ENCODE data around the gene SORCS1.

The SORCS1 gene

DNA sequence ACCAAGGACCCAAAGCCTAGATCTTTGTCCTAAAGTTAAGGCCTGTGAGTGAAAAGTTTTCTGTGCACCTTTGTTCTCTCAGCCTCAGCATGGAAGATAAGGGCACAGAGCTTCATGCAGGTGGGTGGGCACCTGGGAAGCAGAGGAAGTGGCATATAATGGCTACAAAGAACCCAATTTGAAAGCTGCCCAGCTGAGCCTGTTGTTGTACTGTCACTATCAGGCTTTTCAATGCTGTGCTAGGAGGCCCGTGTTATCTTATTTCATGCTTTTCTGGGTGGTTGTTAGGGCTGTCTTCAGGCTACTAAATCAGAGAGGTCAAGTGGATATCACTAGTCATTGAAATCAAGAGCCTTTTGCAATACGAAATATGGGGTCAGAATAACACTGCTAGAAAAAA is 443.8 kb downstream of the SORCS1 start:
- no peak for DNase-seq

DNA sequence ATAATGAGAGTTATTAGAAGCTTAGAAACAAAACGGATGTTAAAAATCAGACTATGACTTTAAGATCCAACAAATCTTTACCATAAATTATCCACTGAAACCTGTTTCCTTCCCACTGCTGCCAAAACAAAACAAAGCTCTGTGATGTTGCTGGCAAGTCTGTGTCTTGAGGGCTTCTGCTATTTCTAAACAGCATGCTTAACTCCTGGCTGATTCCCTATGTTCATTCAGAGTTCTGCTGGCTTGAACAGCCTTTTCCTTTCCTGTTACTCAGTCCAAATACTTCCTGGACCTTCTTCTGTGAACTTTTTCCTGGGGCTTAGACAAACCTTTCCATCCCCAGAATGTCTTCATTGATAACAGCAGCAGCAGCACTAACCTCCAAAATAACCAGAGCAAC is 448.1 kb downstream of the SORCS1 start:
- no peak for DNase-seq

DNA sequence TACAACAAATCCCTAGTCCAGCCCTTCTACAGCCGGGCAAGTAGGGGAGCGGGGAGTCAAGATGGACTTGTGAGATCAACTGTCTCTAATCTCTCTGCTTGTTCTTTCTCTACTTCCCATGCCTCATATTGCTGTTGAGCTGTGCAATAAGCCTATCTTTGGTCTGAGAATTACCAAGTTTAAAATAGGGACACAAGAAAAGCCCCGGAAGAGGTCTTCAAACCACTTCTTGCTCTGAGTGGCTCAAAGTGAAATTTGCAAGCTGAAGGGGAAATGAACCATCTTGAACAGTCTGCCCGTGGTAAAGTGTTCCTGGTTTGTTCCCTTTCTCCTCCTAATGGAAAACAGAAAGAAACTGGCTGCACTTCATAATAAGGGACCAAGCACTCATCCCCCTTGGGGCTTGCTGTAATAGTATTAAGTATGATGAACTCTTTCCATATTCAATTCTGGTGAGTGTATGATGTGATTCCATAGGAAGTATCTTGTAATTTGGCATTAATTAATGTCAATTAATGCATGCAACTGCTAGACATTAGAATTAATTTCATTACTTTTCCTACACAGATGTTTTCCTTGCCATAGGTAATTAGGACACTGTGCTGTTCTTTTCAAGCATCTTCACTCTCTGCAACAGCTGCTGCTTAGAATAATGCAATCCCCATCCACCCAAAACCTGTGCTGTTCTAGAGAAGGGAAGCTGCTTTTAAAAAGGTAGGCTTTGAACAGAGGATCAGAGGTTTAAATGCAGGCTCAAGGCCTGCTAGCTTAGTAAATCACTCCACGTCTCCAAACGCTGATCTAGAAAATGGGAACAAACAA is 449.6 kb downstream of the SORCS1 start:
- no peak for DNase-seq

DNA sequence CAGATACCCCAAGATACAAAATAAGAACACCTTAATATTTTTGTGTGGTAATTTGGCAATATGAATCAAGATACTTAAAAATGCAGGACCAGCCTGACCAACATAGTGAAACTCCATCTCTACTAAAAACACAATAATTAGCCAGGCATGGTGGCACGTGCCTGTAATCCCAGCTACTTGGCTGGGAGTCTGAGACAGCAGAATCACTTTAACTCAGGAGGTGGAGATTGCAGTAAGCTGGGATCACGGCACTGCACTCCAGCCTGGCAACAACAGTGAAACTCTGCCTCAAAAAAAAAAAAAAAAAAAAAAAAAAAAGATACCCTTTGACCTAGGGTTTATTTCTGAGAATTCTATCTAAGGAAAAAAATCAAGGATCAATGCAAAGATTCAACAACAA is 450.7 kb downstream of the SORCS1 start:
- DNase-seq: no peak

DNA sequence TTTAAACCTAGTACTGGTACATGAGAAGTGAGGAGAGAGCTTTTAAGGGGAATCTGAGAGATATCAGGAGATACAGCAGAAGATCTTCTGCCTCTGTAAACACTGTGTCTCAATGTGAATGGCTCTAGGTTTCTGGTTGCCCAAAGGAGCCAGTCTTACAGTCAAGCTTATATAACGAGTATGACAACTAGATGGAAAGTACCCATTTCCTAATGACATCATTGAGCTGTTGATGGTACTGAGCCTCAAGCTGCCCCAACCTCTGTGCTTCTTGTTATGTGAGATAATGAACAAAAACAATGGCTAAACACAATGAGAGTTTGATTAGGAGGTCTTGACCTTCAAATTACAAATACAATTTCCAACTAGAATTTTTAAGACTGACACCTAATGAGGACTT is 451.5 kb downstream of the SORCS1 start:
- DNase-seq: no peak

DNA sequence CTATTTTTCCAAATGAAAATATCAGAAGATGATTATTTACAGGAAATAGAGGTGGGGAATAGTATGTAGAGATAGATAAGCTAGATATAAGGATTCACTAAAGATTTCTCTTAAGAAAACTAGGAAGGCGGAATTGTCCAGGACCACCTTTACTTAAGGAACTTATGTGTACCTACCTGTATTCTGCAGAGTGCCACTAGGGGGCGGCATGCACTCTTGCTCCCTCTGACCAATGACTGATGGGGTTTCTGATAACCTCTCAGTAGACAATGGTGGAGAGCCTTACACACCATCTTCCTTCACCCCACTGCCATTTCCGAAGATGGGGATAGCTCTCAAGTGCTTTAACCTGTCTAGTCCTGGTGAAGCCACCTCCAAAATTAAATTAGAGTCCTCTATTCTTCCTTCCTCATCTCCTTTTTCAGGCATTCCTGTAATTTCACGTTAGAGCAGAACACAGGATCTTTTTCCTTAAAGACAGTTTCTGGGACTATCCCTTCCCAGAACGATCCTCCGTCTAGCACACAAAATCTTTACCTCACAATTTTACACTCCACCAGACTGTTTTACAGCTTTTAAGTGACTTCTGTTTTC is 453.1 kb downstream of the SORCS1 start:
- DNase-seq: no peak

DNA sequence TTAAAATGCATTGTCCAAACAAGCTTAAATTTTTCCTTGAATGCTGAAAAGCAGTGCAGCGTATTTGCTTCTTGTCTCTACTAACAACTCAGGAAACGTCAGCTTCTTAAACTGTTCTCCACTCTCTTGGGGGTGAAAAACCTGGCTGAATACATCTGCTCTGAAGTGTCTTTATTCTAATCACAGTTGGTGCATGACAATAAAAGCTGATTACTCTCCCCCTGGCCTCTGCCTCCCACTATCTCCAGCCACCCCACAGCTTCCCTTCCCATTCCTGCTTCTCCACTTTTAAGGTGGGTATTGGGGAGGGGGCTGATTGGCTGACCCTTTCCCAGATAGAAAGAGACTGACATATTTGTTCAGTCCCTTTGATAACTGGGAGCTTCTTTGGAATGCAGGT is 456.0 kb downstream of the SORCS1 start:
- DNase-seq: no peak

DNA sequence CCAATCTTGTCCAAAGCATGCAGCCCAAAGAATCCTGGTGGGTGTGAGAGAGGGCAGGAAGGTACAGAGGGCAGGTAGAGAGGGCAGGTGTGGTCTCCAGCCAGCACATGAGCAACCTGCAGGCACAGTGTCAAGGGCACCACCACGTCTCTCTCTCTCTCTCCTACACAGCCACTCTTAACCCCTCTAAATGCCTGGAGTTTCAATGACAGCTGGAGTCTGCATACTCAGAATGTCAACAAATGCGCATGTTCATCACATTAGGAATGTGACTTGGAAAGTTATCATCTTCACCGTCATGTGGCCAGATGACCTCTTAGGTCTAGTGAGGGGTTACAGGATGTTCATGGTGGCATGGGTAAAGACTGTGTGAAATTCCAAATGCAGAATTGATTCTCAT is 456.8 kb downstream of the SORCS1 start:
- DNase-seq: no peak

DNA sequence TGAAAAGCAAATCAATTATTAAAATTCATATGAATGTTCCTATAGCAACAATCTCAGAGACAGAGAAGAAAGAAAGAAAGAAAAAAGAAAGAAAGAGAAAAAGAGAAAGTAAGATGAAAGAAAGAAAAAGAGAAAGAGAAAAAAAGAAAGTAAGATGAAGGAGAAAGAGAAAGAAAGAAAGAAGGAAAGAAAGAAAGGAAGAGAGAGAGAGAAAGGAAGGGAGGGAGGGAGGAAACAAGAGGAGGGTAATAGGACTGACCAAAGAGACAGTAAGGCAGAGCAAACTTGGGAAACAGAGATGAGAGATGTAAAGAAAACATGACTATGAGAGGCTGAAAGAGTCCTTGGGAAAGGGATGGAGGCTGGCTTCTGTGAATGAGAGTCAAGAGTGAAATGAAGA is 458.4 kb downstream of the SORCS1 start:
- no peak for DNase-seq

DNA sequence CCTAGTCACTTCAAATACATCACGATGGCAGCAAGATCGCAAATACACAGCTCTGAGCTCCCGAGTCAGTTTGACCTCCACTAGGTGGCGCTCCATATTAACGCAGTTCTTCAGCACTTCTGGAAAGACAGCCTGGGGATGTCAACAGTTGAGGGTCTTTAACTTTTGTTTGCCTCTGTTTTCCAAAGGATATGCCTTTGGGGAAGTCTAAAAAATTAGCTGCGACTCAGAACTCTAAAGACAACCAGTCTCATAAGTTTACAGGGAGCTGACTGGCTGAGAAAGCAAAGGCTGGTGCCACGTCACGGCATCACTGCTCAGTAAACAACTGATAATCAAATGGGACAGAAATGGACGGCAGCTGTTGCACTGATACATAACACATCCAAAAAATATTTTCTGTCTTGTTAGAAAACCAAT is 458.8 kb downstream of the SORCS1 start:
- DNase-seq: peak; percentile 26

DNA sequence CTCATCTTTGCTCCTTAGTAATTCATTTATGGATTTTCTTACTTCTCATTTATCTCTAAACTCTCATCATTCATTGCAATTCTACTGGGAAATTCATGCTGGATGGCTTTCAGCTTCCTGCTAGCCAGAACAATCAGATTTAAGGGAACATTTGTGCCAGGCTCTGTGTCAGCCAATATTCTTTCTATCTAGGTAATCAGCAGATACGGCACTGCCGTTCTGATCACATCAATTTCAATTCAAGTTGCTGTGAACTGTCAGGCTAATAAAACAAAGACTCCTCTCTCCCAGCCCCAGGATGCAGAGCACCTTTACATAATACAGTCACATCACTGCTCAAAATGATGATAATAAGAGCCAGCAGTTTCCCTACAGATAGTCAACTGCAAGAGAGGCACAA is 468.3 kb downstream of the SORCS1 start:
- no peak for DNase-seq

DNA sequence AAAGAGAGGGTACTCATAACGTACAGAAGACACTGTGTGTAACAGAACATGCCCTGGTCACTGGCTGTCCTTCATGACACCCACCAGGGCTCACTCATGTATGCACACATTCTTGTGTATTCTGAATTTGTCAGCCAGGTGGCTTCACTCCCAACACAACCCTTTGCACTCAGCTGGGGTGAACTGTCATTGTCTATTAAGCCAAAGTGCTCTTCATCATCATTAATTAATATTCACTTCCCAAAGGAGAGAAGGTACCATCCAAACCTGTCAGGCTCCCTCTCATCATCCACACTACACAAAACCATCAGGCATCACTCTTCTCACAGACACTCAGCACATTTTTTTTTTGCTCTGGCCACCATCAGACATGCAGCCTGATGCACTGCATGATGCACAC is 469.8 kb downstream of the SORCS1 start:
- no peak for DNase-seq

DNA sequence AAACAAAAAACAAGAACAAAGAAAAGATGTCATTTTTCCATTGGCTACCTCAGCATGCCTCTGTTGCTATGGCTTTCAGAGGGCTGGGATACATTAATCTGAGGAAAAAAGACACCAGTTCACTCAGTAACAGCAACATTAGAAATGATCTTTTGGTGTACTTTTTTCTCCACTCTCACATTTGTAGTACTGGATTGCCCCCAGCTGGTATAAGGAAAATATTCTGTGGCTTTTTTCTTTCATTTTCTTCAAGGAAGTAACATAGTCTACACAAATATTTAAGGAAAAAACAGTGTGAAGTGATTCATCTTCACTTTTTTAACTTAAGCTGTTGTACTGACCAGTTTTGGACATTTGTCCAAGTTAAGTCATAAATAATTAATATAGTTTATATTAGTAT is 482.3 kb downstream of the SORCS1 start:
- DNase-seq: no peak

DNA sequence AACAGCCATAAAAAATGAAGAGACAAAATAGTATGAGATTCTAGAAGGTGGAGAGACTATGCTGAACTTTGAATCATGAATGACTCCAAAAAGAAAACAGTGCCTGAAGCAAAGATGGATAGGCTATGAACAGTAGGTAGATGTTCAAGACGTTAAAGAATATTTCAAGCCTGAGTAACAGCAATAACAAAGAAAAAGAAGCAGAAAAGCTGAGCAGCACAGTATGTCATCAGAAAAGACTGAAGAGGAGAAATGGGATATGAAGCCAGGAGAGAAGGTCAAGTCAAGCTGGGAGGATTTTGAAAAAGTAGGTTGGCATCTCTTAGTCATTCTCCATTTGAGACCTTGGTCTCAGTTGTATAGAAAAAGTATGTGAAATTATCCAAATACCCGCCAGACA is 484.4 kb downstream of the SORCS1 start:
- no peak for DNase-seq

DNA sequence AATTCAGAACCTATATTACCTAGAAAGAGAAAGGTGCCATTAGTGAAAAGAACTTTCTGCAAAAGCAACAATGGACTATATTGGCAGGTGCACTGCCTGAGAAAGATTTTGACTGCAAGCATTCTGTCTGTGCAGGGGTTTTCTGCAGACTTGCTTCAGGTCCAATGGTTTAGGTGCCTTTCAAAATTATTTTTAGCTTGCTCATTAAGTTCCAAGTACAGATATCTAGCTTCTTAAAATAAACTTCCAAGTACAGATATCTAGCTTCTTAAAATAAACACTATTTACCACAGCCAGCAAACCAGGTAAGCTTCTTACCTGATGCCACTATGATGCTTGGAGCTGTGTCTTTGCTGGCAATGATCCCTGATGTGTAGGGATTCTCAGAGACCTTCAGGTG is 485.2 kb downstream of the SORCS1 start:
- no peak for DNase-seq

DNA sequence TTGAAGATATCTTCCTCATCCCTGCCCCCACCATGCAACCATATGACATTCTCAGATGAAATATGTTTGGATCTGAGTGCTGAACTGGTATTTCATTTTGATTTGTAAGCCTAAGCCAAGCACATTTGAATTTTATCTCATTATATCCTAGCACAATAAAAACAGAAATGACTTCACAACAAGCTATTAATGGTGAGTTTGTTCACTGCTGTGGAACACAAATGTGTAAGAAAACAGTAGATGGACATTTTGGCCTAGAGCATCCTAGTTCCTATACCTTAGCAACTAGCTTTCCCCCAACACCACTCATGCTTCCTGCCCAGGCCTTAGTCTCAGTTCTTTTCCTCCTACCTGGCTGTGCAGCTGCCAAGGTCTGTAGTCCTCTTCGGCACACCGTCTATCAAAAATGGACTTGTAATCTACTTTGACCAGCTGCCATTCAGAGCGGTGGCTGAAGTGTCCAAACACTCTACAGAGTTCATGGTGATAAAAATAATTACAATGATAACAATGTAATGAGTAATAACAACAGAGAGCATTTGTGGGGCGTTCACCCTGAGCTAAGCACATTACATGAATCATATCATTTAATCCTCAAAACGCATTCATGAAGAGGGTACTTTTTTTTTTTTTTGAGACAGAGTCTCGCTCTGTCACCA is 491.9 kb downstream of the SORCS1 start:
- DNase-seq: no peak

DNA sequence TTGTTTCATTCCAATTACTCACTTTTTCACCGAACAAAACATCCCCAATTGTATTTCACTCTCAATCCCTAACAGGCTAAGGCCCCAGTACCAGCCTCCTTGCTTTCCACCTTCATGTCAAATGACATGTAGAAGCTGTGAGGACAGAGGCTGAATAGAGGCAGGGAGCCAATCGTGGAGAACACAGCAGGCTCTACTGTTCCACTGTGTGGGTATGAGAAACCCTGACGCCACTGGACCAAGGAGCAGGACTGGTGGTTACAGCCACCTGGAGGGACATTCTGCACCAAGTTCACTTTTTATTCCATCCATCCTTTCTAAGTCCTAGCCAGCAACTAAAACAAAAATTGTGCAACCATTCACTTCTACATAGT is 502.8 kb downstream of the SORCS1 start:
- DNase-seq: no peak

DNA sequence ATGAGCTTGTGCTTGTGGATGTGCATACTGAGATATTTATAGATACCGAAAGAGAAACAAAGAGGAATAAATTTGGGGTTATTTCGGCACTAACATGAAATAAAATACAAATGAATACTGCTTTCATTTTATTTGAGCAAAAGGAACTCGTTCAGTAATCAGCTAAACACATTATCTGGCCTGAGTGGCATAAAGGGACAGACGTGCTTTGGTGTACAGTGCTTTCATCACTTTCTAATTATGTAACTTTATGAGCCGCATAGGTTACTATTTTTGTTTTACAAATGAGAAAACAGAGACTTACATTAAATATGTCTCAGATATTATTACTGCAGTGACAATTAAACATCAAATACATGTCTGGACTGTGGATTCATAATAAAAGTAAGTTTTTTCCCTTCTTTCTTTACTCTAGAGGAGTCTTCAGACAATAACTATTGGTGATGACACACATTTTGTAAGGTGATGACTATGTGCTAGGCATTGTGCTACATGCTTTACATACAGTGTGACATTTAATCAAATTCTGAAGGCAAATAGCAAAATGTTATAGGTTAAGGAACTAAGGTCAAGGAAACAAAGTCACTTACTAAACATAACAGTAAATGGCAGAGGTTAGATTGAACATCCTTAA is 503.3 kb downstream of the SORCS1 start:
- DNase-seq: no peak

DNA sequence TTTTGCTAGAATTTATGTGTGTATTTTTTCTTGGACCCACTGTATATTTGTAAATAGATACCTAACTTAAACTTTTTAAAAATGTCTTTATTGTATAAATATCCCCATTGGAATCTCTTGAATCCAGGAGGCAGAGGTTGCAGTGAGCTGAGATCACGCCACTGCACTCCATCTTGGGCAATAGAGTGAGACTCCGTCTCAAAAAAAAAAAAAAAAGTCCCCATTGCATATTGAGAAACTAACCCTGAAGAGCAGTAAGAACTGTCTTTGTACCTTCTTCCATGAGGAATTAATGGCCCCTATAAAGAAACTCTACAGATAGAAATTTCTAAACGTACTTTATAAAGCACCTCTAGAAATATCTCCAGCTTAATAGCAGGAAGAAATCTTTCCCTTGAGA is 504.0 kb downstream of the SORCS1 start:
- no peak for DNase-seq

DNA sequence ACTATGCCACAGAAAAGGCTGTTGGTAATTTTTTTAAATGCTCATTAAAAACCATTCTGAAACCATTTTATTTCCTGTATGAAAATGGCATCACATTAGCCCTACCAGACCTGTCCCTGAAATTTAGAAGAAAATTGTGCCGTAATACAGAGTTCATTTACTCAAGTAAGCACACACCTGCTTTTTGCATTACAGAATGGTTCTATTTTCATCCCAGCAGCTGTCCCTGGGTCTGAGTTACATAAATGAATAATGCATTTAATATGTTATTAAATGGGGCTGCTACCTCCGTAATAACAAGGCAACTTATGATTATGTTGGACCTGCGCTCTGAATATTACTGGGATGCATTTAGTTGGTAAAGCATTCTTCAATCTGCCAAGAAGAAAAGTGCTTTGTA is 508.9 kb downstream of the SORCS1 start:
- DNase-seq: no peak

DNA sequence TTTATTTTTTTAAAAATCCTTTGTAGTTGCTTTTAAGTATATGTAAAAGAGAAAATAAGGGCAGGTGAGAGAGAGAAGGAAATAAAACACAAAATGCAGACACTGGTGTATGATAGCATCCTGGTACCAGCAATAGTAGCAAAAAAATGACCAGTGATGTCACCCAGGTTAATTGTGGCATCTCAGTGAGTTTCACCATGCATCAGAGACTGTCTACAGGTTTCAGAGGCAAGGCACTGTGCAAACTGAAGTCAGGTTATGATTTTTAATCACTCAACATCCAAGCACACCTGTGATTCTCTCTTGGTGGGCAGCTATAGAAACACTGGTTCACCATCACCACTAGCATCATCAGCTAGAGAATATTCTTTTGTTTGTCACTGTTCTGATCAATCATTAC is 509.3 kb downstream of the SORCS1 start:
- no peak for DNase-seq

DNA sequence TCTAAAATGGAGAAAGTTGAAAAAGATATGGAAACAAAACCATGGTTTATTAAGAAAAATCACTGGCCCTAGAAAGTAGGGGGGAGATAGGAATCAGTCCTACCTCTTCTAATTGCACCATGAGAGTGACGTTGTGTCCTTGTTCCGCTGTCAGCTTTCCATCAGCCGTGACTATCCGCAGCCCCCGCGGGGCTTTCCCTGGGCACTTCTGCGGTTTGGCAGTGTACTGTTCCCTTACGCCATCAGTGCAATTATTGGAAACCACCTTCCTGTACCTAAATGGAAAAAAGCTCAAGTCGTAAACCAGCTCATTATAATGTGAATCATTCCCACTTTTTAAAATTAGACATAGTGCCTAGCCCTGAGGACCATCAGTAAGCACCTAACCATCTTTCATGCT is 512.2 kb downstream of the SORCS1 start:
- DNase-seq: no peak

DNA sequence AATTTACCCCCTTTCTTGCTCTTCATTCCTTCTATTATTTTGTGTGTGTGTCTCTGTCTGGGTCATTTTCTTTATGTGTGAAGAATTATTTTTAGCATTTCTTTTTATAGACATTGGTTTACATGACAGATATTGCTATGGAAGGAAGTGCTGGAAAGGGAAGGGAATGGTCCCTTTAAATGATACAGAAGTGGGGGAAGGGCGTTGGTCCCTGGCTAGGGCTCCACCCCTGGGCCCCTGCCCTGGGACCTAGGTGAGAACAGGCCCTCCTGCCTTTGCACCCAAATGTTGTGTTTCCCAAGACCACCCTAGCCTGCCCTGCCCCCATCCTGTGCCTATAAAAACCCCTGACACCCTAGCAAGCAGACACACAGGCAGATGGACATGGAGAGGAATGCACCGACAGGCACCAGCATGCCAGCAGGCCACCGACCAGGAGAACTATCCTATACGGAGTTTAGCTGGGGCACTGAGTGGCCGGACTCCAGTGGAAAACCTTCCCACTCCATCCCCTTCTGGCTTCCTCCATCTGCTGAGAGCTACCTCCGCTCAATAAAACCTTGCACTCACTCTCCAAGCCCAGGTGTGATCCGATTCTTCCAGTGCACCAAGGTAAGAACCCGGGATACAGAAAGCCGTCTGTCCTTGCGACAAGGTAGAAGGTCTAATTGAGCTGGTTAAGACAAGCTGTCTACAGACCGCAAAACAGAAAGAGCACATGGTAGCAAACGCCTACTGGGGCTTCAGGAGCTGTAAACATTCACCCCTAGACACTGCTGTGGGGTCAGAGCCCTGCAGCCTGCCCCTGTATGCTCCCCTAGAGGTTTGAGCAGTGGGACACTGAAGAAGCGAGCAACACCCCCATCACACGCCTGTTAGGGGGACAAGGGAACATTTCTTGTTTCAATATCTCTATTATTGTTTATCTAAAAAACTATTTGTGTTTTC is 515.7 kb downstream of the SORCS1 start:
- no peak for DNase-seq

Data from NCI-H1105 (cell line).